Left kidney (tissue), 8 donors: ENCODE measurements around the gene ABI2. TPM values are rescaled to one million over a fixed set of nuclear protein-coding genes. Genes with fewer than 3 reads are reported as not detected.
A peak's percentile ranks its signal among the peaks of the same experiment; 100 is the strongest.
"Not testable (repeated sequence)": the region's sequence is repeated elsewhere in the genome, so short reads cannot be mapped to it uniquely, and the experiment has no call there.

Experiments
- DNase-seq: peaks from one replicate; pipeline ENCODE4 v3.0.0-alpha.2; 2013
- long read RNA-seq, 8 donors: transcript quantifications; one replicate each; lab custom pipeline, GENCODE V29; 2026
- polyA plus RNA-seq: library from polyadenylated mRNA; unstranded; fragments of 120-200 nt; gene quantifications from one replicate; pipeline ENCODE4 v1.2.1, GENCODE V29; 2013; ENCODE audit not compliant: insufficient read length

The ABI2 gene
- polyA plus RNA-seq: 101 TPM
- long read RNA-seq, donor 1, full-length matches to known transcripts: 14 of 40 reads
- long read RNA-seq, donor 1, partial matches to known transcripts: 17 of 40 reads
- long read RNA-seq, donor 1, other reads (novel, unspliced or antisense): 9 of 40 reads
- long read RNA-seq, donor 2, full-length matches to known transcripts: 13 of 23 reads
- long read RNA-seq, donor 2, partial matches to known transcripts: 10 of 23 reads
- long read RNA-seq, donor 2, other reads (novel, unspliced or antisense): 0 of 23 reads
- long read RNA-seq, donor 3, full-length matches to known transcripts: 9 of 16 reads
- long read RNA-seq, donor 3, partial matches to known transcripts: 0 of 16 reads
- long read RNA-seq, donor 3, other reads (novel, unspliced or antisense): 7 of 16 reads
- long read RNA-seq, donor 4: 0 reads
- long read RNA-seq, donor 5, full-length matches to known transcripts: 8 of 22 reads
- long read RNA-seq, donor 5, partial matches to known transcripts: 7 of 22 reads
- long read RNA-seq, donor 5, other reads (novel, unspliced or antisense): 7 of 22 reads
- long read RNA-seq, donor 6, full-length matches to known transcripts: 8 of 20 reads
- long read RNA-seq, donor 6, partial matches to known transcripts: 12 of 20 reads
- long read RNA-seq, donor 6, other reads (novel, unspliced or antisense): 0 of 20 reads
- long read RNA-seq, donor 7, full-length matches to known transcripts: 9 of 28 reads
- long read RNA-seq, donor 7, partial matches to known transcripts: 8 of 28 reads
- long read RNA-seq, donor 7, other reads (novel, unspliced or antisense): 11 of 28 reads
- long read RNA-seq, donor 8, full-length matches to known transcripts: 6 of 11 reads
- long read RNA-seq, donor 8, partial matches to known transcripts: 5 of 11 reads
- long read RNA-seq, donor 8, other reads (novel, unspliced or antisense): 0 of 11 reads

GRCh38 chr2:203327901-203328759 lies at the start of gene ABI2:
TSS of gene ABI2 (plus strand) at chr2:203328394. CDS start at chr2:203328515, 121 bp downstream.
- DNase-seq: peak; percentile 95

GRCh38 chr2:203279288-203279687 lies 48.9 kb upstream of the ABI2 start:
- DNase-seq: no peak

GRCh38 chr2:203280428-203281064 lies 47.6 kb upstream of the ABI2 start:
- peak; percentile 57 for DNase-seq

- no peak for DNase-seq
Measured at GRCh38 chr2:203282101-203282500, 46.1 kb upstream of the ABI2 start.

- DNase-seq: no peak
Measured at GRCh38 chr2:203286532-203286931, 41.7 kb upstream of the ABI2 start.

- DNase-seq: no peak
Measured at GRCh38 chr2:203301667-203302066, 26.5 kb upstream of the ABI2 start.

GRCh38 chr2:203302586-203302985 lies 25.6 kb upstream of the ABI2 start:
- not testable (repeated sequence) for DNase-seq

GRCh38 chr2:203310688-203311436 lies 17.3 kb upstream of the ABI2 start:
- no peak for DNase-seq

GRCh38 chr2:203326356-203326755 lies 1.8 kb upstream of the ABI2 start:
- no peak for DNase-seq

- no peak for DNase-seq
Measured at GRCh38 chr2:203327582-203327900, 653 bp upstream of the ABI2 start.

- DNase-seq: peak; percentile 58
Measured at GRCh38 chr2:203328760-203329540, 756 bp downstream of the ABI2 start.

GRCh38 chr2:203330434-203330833 lies 2.2 kb downstream of the ABI2 start:
- DNase-seq: no peak

- DNase-seq: no peak
Measured at GRCh38 chr2:203338322-203338721, 10.1 kb downstream of the ABI2 start.

- DNase-seq: no peak
Measured at GRCh38 chr2:203340791-203341487, 12.7 kb downstream of the ABI2 start.

- no peak for DNase-seq
Measured at GRCh38 chr2:203341741-203342310, 13.6 kb downstream of the ABI2 start.

GRCh38 chr2:203342374-203342773 lies 14.2 kb downstream of the ABI2 start:
- not testable (repeated sequence) for DNase-seq

- DNase-seq: no peak
Measured at GRCh38 chr2:203344667-203345066, 16.5 kb downstream of the ABI2 start.

- DNase-seq: no peak
Measured at GRCh38 chr2:203346612-203347011, 18.4 kb downstream of the ABI2 start.

GRCh38 chr2:203347375-203347774 lies 19.2 kb downstream of the ABI2 start:
- no peak for DNase-seq
